MCF 10A (cell line): ENCODE results near the gene SNHG17. TPM values are rescaled to one million over a fixed set of nuclear protein-coding genes. Genes with fewer than 3 reads are reported as not detected.

ENCODE experiments used
- BruUV-seq: library from RNA; stranded (reverse); fragments of 400-500 nt; replicated peaks from 2 replicates; lab custom pipeline; 2021; lab: Mats Ljungman, UMichigan
- CTCF ChIA-PET: fragments of 300-600 bp; sonication (Branson Sonifier 250); formaldehyde crosslinking; extraction: SDS; loops from one replicate; lab custom pipeline; 2021; ENCODE audit warnings: antibody characterized with exemption, inconsistent platforms; lab: Yijun Ruan, JAX
- POLR2A ChIA-PET: fragments of 300-600, 350-650 bp; sonication (Branson Sonifier 250); formaldehyde crosslinking; extraction: SDS; loops from one replicate; lab custom pipeline; 2020; ENCODE audit warnings: antibody characterized with exemption, inconsistent platforms; lab: Yijun Ruan, JAX
- DNase-seq: peaks from one replicate; pipeline ENCODE4 v3.0.0-alpha.2; 2018; ENCODE audit not compliant: unreplicated experiment
- H3K27ac Mint-ChIP-seq: one replicate; pipeline ENCODE4 v1.8.0; 2022; ENCODE audit warnings: mild to moderate bottlenecking, low read depth, mixed read lengths; ENCODE audit not compliant: unreplicated experiment
- H3K27me3 Mint-ChIP-seq: one replicate; pipeline ENCODE4 v1.8.0; 2022; ENCODE audit warnings: mixed read lengths; ENCODE audit not compliant: insufficient read depth, unreplicated experiment
- H3K36me3 Mint-ChIP-seq: one replicate; pipeline ENCODE4 v1.8.0; 2022; ENCODE audit warnings: mild to moderate bottlenecking, moderate library complexity, mixed read lengths; ENCODE audit not compliant: insufficient read depth, unreplicated experiment
- H3K4me1 Mint-ChIP-seq: one replicate; pipeline ENCODE4 v1.8.0; 2022; ENCODE audit warnings: mixed read lengths; ENCODE audit not compliant: insufficient read depth, unreplicated experiment
- H3K4me3 Mint-ChIP-seq: one replicate; pipeline ENCODE4 v1.8.0; 2022; ENCODE audit warnings: mild to moderate bottlenecking, moderate library complexity, mixed read lengths; ENCODE audit not compliant: unreplicated experiment
- H3K9me3 Mint-ChIP-seq: one replicate; pipeline ENCODE4 v1.8.0; 2022; ENCODE audit warnings: mixed read lengths; ENCODE audit not compliant: unreplicated experiment
- CTCF ChIP-seq: fragments of 200-600 bp; IDR thresholded peaks from one replicate; pipeline ENCODE4 v1.8.0; 2022; ENCODE audit warnings: antibody characterized with exemption, mild to moderate bottlenecking; ENCODE audit not compliant: unreplicated experiment
- intact Hi-C: fragments of 100-400 bp; cut with micrococcal nuclease; formaldehyde crosslinking; loops from 2 replicates; pipeline ENCODE4 v1.14.1; 2022
- total RNA-seq: library from RNA; stranded (reverse); gene quantifications from 2 replicates; pipeline ENCODE4 v1.2.3, GENCODE V29; 2022

The SNHG17 gene
- total RNA-seq, 1 experiment from 2014 or later, result 133 TPM

DNA sequence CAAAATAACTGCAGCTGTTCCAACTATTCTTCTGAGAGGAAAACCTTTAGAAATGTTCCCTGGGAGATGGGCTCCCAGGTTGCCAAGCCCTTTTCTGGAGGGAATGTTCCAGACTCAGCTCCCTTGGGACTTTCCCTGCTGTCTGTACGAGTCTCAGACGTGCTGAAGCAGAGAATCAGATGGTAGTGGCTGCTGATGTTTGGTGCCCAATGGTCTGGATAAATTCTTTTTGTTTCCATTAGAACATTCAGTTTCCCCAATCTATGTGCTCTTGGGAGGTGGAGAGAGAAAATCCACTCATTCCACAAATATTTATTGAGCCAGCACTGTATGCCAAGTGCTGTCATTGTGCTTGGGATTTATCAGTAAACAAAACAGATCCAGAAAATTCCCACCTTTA, 40.0 kb downstream of the SNHG17 start:
- no peaks in the 10 kb centered on the region for H3K36me3 Mint-ChIP-seq
- no peaks in the 10 kb centered on the region for H3K9me3 Mint-ChIP-seq
- POLR2A ChIA-PET, result no interaction called here
- H3K4me3 Mint-ChIP-seq, result no peak overlapping the region
- CTCF ChIA-PET, result interaction anchor here (0.7 to 1.4 kb wide), 4 partner anchors 12 to 174 kb away, joined by 3 to 4 read pairs (median 4); no protein-coding TSS in a partner anchor
- no TSS peak for BruUV-seq
- H3K27ac Mint-ChIP-seq, result no peak overlapping the region
- H3K4me1 Mint-ChIP-seq, result no peaks in the 10 kb centered on the region
- intact Hi-C loops, result no loop called here
- no peak for DNase-seq
- H3K27me3 Mint-ChIP-seq, result no peaks in the 10 kb centered on the region
- TF ChIP-seq CTCF, result no peak

GRCh38 chr20:38393259-38393658, 41.9 kb downstream of the SNHG17 start:
- no peaks in the 10 kb centered on the region for H3K4me1 Mint-ChIP-seq
- H3K36me3 Mint-ChIP-seq, result no peaks in the 10 kb centered on the region
- H3K4me3 Mint-ChIP-seq, result no peak overlapping the region
- intact Hi-C loops, result no loop called here
- no TSS peak for BruUV-seq
- CTCF ChIA-PET, result interaction anchor here (0.6 to 1.8 kb wide), 3 partner anchors 10 to 317 kb away, joined by 3 to 4 read pairs (median 3); no protein-coding TSS in a partner anchor
- no peak overlapping the region for H3K27ac Mint-ChIP-seq
- DNase-seq, result no peak
- H3K27me3 Mint-ChIP-seq, result peaks cover 13% of the 10 kb centered on the region
- TF ChIP-seq CTCF, result no peak
- POLR2A ChIA-PET, result no interaction called here
- no peaks in the 10 kb centered on the region for H3K9me3 Mint-ChIP-seq

DNA sequence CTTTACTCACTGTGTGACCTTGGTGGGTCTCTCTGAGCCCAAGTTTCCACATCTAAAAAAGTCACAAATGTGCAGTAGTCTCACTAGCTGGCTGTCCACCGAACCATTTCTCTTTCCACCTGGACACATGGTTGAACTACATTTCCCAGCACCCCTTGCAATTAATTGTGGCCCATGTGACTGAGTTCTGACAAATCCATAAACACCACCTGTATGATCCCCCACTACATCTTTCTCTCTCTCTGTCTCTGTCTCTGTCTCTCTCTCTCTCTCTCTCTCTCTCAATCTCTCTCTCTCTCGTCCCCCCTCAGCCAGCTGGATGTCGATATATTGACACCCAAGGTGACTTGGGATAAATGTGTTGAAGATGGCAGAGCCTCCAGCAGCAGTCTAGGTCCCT, 42.8 kb downstream of the SNHG17 start:
- peaks cover 13% of the 10 kb centered on the region for H3K27me3 Mint-ChIP-seq
- no peak overlapping the region for H3K4me3 Mint-ChIP-seq
- H3K27ac Mint-ChIP-seq, result no peak overlapping the region
- H3K36me3 Mint-ChIP-seq, result no peaks in the 10 kb centered on the region
- H3K4me1 Mint-ChIP-seq, result no peaks in the 10 kb centered on the region
- no TSS peak for BruUV-seq
- CTCF ChIA-PET, result interaction anchor here (1.0 to 1.8 kb wide), 2 partner anchors 9 to 16 kb away, joined by 4 read pairs; no protein-coding TSS in a partner anchor
- H3K9me3 Mint-ChIP-seq, result no peaks in the 10 kb centered on the region
- no peak for TF ChIP-seq CTCF
- intact Hi-C loops, result no loop called here
- peak; percentile 16 for DNase-seq
- POLR2A ChIA-PET, result interaction anchor here (0.7 kb wide), 1 partner anchor 137 kb away, joined by 3 read pairs; no protein-coding TSS in a partner anchor

DNA sequence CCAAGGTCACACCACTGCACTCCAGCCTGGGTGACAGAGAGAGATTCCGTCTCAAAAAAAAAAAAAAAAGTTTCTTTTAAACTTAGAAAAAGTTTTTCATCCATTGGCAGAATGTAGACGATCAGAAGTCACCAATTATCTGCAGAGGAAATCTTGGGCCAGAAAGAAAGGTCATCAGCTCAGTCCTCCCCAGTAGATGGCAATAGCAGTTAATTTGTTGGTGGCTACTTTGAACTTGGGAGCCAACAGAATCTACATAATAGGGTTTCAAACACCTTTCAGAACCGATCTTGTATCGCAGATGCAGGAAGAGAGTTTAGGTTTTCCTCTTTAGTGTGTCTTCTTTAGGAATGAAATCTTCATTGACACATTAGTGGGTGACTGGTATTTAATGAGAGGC, 47.2 kb downstream of the SNHG17 start:
- Mint-ChIP-seq H3K9me3 (no peaks in the 10 kb centered on the region), H3K4me3 (no peak overlapping the region), H3K36me3 (no peaks in the 10 kb centered on the region), H3K4me1 (no peaks in the 10 kb centered on the region), H3K27me3 (peaks cover 13% of the 10 kb centered on the region), H3K27ac (no peak overlapping the region)
- peak; percentile 7 for DNase-seq
- no peak for TF ChIP-seq CTCF
- no TSS peak for BruUV-seq
- ChIA-PET CTCF (interaction anchor here (0.6 to 1.1 kb wide), 10 partner anchors 11 to 503 kb away, joined by 3 to 6 read pairs (median 3); no protein-coding TSS in a partner anchor), POLR2A (interaction anchor here (0.8 to 1.0 kb wide), 3 partner anchors 10 to 30 kb away, joined by 3 read pairs; no protein-coding TSS in a partner anchor)
- intact Hi-C loops, result no loop called here
